Astrocyte (in vitro differentiated cells and primary cell): ENCODE results near the gene UST. TPM values are rescaled to one million over a fixed set of nuclear protein-coding genes. Genes with fewer than 3 reads are reported as not detected.
A peak's percentile ranks its signal among the peaks of the same experiment; 100 is the strongest.

ENCODE experiments used
- DNase-seq: peaks from one replicate; pipeline ENCODE4 v3.0.0-alpha.2; 2010; ENCODE audit warnings: low read depth
- FAIRE-seq: peaks from 2 replicates; lab custom pipeline; 2011; peaks lifted over from hg19 to GRCh38; lab: Jason Lieb, UNC
- H2AFZ ChIP-seq: 2 replicates; pipeline ENCODE4 v1.6.0; 2012; ENCODE audit warnings: low read depth, low read length, inconsistent platforms
- H3K27ac ChIP-seq: 2 replicates; pipeline ENCODE4 v1.5.1; 2011; ENCODE audit warnings: low read depth, low read length, inconsistent platforms
- H3K27me3 ChIP-seq: 2 replicates; pipeline ENCODE4 v1.6.0; 2011; ENCODE audit warnings: low read length, inconsistent platforms; ENCODE audit not compliant: insufficient read depth
- H3K36me3 ChIP-seq: 2 replicates; pipeline ENCODE4 v1.5.1; 2011; ENCODE audit warnings: low read length, inconsistent platforms; ENCODE audit not compliant: insufficient read depth
- H3K4me1 ChIP-seq: 2 replicates; pipeline ENCODE4 v1.5.1; 2011; ENCODE audit warnings: low read length, inconsistent platforms; ENCODE audit not compliant: insufficient read depth
- H3K4me2 ChIP-seq: 2 replicates; pipeline ENCODE4 v1.6.0; 2012; ENCODE audit warnings: low read length, inconsistent platforms
- H3K4me3 ChIP-seq: 2 replicates; pipeline ENCODE4 v1.5.1; 2011; ENCODE audit warnings: low read depth, mild to moderate bottlenecking, low read length, inconsistent platforms; ENCODE audit not compliant: insufficient read depth
- H3K79me2 ChIP-seq: 2 replicates; pipeline ENCODE4 v1.6.0; 2012; ENCODE audit warnings: mild to moderate bottlenecking, low read length, inconsistent platforms; ENCODE audit not compliant: insufficient read depth
- H3K9ac ChIP-seq: 2 replicates; pipeline ENCODE4 v1.6.0; 2012; ENCODE audit warnings: mild to moderate bottlenecking, low read length, inconsistent platforms
- H3K9me3 ChIP-seq: 2 replicates; pipeline ENCODE4 v1.5.1; 2012; ENCODE audit warnings: low read depth, mild to moderate bottlenecking, low read length, inconsistent platforms; ENCODE audit not compliant: insufficient read depth
- H4K20me1 ChIP-seq: 2 replicates; pipeline ENCODE4 v1.6.0; 2012; ENCODE audit warnings: low read length, inconsistent platforms; ENCODE audit not compliant: insufficient read depth
- H3K27ac Mint-ChIP-seq: one replicate; pipeline ENCODE4 v1.8.0; 2021; ENCODE audit warnings: mild to moderate bottlenecking, mixed read lengths; ENCODE audit not compliant: unreplicated experiment
- H3K27me3 Mint-ChIP-seq: one replicate; pipeline ENCODE4 v1.8.0; 2021; ENCODE audit warnings: low read depth, mixed read lengths; ENCODE audit not compliant: unreplicated experiment
- H3K36me3 Mint-ChIP-seq: one replicate; pipeline ENCODE4 v1.8.0; 2021; ENCODE audit warnings: low read depth, mixed read lengths; ENCODE audit not compliant: unreplicated experiment
- H3K4me1 Mint-ChIP-seq: one replicate; pipeline ENCODE4 v1.8.0; 2021; ENCODE audit warnings: low read depth, mixed read lengths; ENCODE audit not compliant: unreplicated experiment
- H3K4me3 Mint-ChIP-seq: one replicate; pipeline ENCODE4 v1.8.0; 2021; ENCODE audit warnings: mild to moderate bottlenecking, moderate library complexity, mixed read lengths; ENCODE audit not compliant: unreplicated experiment
- H3K9me3 Mint-ChIP-seq: one replicate; pipeline ENCODE4 v1.8.0; 2021; ENCODE audit warnings: mild to moderate bottlenecking, mixed read lengths; ENCODE audit not compliant: unreplicated experiment
- CTCF ChIP-seq: IDR thresholded peaks from 2 replicates; pipeline ENCODE4 v1.5.1; 2011; ENCODE audit warnings: low read depth, mild to moderate bottlenecking, inconsistent platforms, low read length, moderate library complexity; ENCODE audit not compliant: insufficient read depth
- EZH2 ChIP-seq: IDR thresholded peaks from 2 replicates; pipeline ENCODE4 v1.6.1; 2012; ENCODE audit warnings: mild to moderate bottlenecking, low read length, inconsistent platforms; ENCODE audit not compliant: insufficient read depth
- total RNA-seq: library from RNA; stranded (reverse); gene quantifications from 2 replicates; pipeline ENCODE4 v1.2.1, GENCODE V29; 2021

Gene UST
- total RNA-seq, 1 donor from 2014 or later = 15.3 TPM

GRCh38 chr6:149081281-149081680, 334.5 kb downstream of the UST start:
- Histone ChIP-seq H3K4me2 (peak overlapping the region; percentile 55), H3K27ac (peak overlapping the region; percentile 75), H2AFZ (no peak overlapping the region), H3K79me2 (no peaks in the 10 kb centered on the region), H3K4me1 (peaks cover 29% of the 10 kb centered on the region), H4K20me1 (no peaks in the 10 kb centered on the region), H3K9me3 (no peaks in the 10 kb centered on the region), H3K27me3 (no peaks in the 10 kb centered on the region), H3K9ac (peak overlapping the region; percentile 1), H3K4me3 (no peak overlapping the region), H3K36me3 (no peaks in the 10 kb centered on the region)
- H3K36me3 Mint-ChIP-seq = no peaks in the 10 kb centered on the region
- peaks cover 21% of the 10 kb centered on the region for H3K4me1 Mint-ChIP-seq
- H3K4me3 Mint-ChIP-seq = no peak overlapping the region
- H3K27ac Mint-ChIP-seq = no peak overlapping the region
- H3K27me3 Mint-ChIP-seq = peaks cover 1% of the 10 kb centered on the region
- H3K9me3 Mint-ChIP-seq = no peaks in the 10 kb centered on the region
- DNase-seq (no peak), FAIRE-seq (no peak)
- TF ChIP-seq EZH2 (no peak), CTCF (no peak)

- H4K20me1 ChIP-seq = no peaks in the 10 kb centered on the region
- no peak overlapping the region for H2AFZ ChIP-seq
- H3K4me1 Mint-ChIP-seq = peaks cover 17% of the 10 kb centered on the region
- H3K36me3 Mint-ChIP-seq = no peaks in the 10 kb centered on the region
- FAIRE-seq (no peak), DNase-seq (peak; percentile 56)
- H3K9me3 ChIP-seq = no peaks in the 10 kb centered on the region
- TF ChIP-seq CTCF (peak; percentile 82), EZH2 (no peak)
- H3K79me2 ChIP-seq = no peaks in the 10 kb centered on the region
- H3K27me3 Mint-ChIP-seq = peaks cover 1% of the 10 kb centered on the region
- H3K36me3 ChIP-seq = no peaks in the 10 kb centered on the region
- no peaks in the 10 kb centered on the region for H3K9me3 Mint-ChIP-seq
- H3K9ac ChIP-seq = no peak overlapping the region
- H3K4me1 ChIP-seq = peaks cover 24% of the 10 kb centered on the region
- H3K4me3 Mint-ChIP-seq = no peak overlapping the region
- H3K4me3 ChIP-seq = no peak overlapping the region
- H3K27me3 ChIP-seq = no peaks in the 10 kb centered on the region
- H3K27ac ChIP-seq = no peak overlapping the region
- no peak overlapping the region for H3K27ac Mint-ChIP-seq
- no peak overlapping the region for H3K4me2 ChIP-seq
These were observed 335.5 kb downstream of the UST start for GRCh38 chr6:149082320-149082719.

GRCh38 chr6:149084026-149084425, 337.2 kb downstream of the UST start:
- H3K36me3 ChIP-seq = no peaks in the 10 kb centered on the region
- no peak overlapping the region for H2AFZ ChIP-seq
- FAIRE-seq (no peak), DNase-seq (no peak)
- H3K4me3 ChIP-seq = no peak overlapping the region
- no peaks in the 10 kb centered on the region for H3K79me2 ChIP-seq
- Mint-ChIP-seq H3K27me3 (peaks cover 1% of the 10 kb centered on the region), H3K4me1 (peaks cover 17% of the 10 kb centered on the region), H3K4me3 (no peak overlapping the region), H3K36me3 (no peaks in the 10 kb centered on the region), H3K9me3 (no peaks in the 10 kb centered on the region), H3K27ac (no peak overlapping the region)
- H4K20me1 ChIP-seq = no peaks in the 10 kb centered on the region
- no peaks in the 10 kb centered on the region for H3K9me3 ChIP-seq
- no peak overlapping the region for H3K9ac ChIP-seq
- H3K4me2 ChIP-seq = no peak overlapping the region
- TF ChIP-seq CTCF (no peak), EZH2 (no peak)
- H3K27me3 ChIP-seq = no peaks in the 10 kb centered on the region
- H3K4me1 ChIP-seq = peaks cover 19% of the 10 kb centered on the region
- H3K27ac ChIP-seq = no peak overlapping the region
